Ammon's horn (tissue), 1 donor: ENCODE measurements around the gene NDNF.

Experiments used
- DNase-seq: peaks from one replicate; pipeline ENCODE4 v3.0.0-alpha.2; 2016; ENCODE audit warnings: low spot score

NDNF gene

GRCh38 chr4:121014544-121014943 is 57.8 kb downstream of the NDNF start:
- no peak for DNase-seq

- DNase-seq: no peak
Measured at GRCh38 chr4:121011780-121012340, 60.5 kb downstream of the NDNF start.

DNA sequence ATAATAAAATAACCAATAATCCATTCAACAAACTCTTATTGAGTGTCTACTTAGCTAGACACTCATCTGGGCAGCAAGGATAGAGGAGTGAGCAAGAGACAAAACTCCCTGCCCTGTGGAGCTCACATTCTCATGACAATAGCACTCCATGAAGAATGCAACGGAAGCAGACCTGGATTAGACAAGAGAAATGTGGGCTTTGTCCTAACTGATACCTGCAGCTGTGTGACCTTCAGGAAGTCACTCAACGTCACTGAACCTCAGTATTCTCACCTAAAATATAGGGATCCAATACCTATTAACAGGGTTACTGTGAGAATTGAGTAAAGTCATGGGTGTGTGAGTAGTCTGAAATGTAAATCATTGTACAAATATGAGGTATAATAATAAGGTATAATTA is 61.2 kb downstream of the NDNF start:
- no peak for DNase-seq

GRCh38 chr4:121009578-121010478 is 62.5 kb downstream of the NDNF start:
- DNase-seq: no peak

DNA sequence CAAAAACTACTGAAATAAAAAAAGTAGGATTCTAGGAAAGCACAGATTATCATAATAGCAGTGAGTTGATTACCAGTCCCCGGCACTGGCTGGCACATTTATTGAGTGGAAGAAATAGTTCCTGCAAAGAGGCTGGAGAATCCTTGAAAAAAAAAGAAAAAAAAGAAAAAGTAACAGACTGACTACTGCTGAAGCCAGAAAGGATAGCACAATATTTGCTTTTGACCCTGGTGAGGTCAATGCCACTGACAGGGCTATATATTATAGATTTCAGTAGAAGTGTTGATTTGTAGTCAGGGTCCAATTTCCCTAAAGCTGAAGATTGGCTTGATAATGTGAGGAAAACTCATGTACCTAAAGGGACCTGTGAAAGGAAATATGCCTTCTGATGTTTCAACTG is 64.7 kb downstream of the NDNF start:
- no peak for DNase-seq

- no peak for DNase-seq
Measured at GRCh38 chr4:121003863-121004262, 68.5 kb downstream of the NDNF start.

DNA sequence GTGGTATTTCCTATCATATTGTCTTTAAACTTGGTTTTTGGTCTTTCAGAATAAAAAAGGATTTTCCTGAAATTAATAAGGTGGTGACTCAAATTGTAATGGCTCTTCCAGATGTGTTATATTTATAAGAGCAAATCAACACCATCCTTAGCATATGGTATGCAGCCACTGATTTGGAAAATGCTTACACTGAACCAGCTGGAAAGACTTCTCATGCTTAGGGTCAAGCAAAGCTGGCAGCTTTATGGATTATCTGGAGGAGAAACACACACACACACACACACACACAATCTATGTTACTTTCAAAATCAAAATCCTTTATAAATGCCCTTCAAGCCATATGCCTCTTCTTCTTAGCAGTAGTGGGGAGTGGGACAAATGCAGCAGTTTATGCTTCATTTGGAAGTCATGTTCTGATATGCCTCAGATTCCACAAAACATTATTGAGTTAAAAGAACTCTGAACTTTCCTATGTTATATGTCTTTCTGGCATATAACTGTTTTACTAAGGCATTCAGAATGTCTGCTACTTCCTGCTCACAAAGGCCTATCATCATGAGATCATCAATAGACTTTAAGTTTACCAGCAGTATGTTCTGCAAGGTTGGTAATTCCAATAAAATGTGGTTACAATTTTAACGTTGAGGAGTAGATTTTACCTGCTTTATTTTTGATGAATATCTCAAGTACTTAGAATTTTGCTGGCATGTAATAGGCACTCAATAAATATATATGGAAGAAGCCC is 76.9 kb downstream of the NDNF start:
- DNase-seq: no peak

GRCh38 chr4:120994521-120994920 is 77.8 kb downstream of the NDNF start:
- DNase-seq: no peak

DNA sequence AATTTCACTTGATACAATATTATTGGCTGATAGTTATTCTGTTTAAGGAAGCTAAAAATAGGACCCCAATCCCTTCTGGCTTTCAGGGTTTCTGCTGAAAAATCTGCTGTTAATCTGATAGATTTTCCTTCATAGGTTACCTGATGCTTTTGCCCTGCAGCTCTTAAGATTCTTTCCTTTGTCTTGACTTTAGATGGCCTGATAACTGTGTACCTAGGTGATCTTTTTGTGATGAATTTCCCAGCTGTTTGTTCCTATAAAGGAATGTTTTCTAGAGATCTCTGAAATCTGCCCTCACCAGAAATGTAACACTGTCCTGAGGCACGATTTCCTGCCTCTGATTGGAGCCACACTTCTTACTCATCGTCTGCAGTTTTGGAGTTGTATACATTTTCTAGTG is 80.5 kb downstream of the NDNF start:
- DNase-seq: no peak

DNA sequence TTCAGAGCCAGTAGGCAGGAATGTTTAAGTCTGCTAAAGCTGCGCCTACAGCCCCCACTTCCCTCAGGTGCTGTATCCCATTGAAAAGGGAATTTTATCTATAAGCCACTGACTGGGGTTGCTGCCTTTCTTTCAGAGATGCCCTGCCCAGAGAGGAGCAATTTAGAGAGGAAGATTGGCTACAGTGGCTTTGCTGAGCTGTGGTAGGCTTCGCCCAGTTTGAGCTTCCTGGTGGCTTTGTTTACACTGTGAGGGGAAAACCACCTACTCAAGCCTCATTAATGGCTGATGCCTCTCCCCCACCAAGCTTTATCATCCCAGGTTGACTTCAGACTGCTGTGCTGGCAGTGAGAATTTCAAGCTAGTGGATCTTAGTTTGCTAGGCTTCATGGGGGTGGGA is 82.1 kb downstream of the NDNF start:
- no peak for DNase-seq
